Type B pancreatic cell (in vitro differentiated cells): ENCODE measurements around the gene NOTCH1. TPM values are rescaled to one million over a fixed set of nuclear protein-coding genes. Genes with fewer than 3 reads are reported as not detected.
"Not testable (repeated sequence)": the region's sequence is repeated elsewhere in the genome, so short reads cannot be mapped to it uniquely, and the experiment has no call there.

ENCODE experiments used
- DNase-seq: peaks from one replicate; pipeline ENCODE4 v3.0.0; 2021; ENCODE audit warnings: mixed read lengths; ENCODE audit not compliant: unreplicated experiment; ENCODE audit errors: extremely low spot score
- H3K27ac Mint-ChIP-seq: 2 replicates; pipeline ENCODE4 v1.8.0; 2021; ENCODE audit warnings: mild to moderate bottlenecking, mixed read lengths
- H3K27me3 Mint-ChIP-seq: 2 replicates; pipeline ENCODE4 v1.8.0; 2021; ENCODE audit warnings: mixed read lengths
- H3K36me3 Mint-ChIP-seq: 2 replicates; pipeline ENCODE4 v1.8.0; 2021; ENCODE audit warnings: mixed read lengths
- H3K4me1 Mint-ChIP-seq: one replicate; pipeline ENCODE4 v1.8.0; 2021; ENCODE audit warnings: mixed read lengths; ENCODE audit not compliant: unreplicated experiment
- H3K4me3 Mint-ChIP-seq: 2 replicates; pipeline ENCODE4 v1.8.0; 2021; ENCODE audit warnings: mild to moderate bottlenecking, mixed read lengths
- H3K9me3 Mint-ChIP-seq: 2 replicates; pipeline ENCODE4 v1.8.0; 2021; ENCODE audit warnings: mixed read lengths
- total RNA-seq: library from RNA; stranded (reverse); gene quantifications from 2 replicates; pipeline ENCODE4 v1.2.1, GENCODE V29; 2021; ENCODE audit warnings: low replicate concordance
- TF ChIP-seq, protein P1 (sequence below): fragments of 200-600 bp; sonication (generic); conservative IDR thresholded peaks from 2 replicates; pipeline ENCODE4 v1.5.0; 2021; ENCODE audit warnings: antibody characterized with exemption, mild to moderate bottlenecking

Gene NOTCH1
- total RNA-seq, 1 donor from 2014 or later: 53.1 TPM

GRCh38 chr9:136581614-136582447, 36.0 kb upstream of the NOTCH1 start:
- Mint-ChIP-seq H3K4me1 (peaks cover 17% of the 10 kb centered on the region), H3K9me3 (no peaks in the 10 kb centered on the region)
- TF ChIP-seq, protein P1, sequence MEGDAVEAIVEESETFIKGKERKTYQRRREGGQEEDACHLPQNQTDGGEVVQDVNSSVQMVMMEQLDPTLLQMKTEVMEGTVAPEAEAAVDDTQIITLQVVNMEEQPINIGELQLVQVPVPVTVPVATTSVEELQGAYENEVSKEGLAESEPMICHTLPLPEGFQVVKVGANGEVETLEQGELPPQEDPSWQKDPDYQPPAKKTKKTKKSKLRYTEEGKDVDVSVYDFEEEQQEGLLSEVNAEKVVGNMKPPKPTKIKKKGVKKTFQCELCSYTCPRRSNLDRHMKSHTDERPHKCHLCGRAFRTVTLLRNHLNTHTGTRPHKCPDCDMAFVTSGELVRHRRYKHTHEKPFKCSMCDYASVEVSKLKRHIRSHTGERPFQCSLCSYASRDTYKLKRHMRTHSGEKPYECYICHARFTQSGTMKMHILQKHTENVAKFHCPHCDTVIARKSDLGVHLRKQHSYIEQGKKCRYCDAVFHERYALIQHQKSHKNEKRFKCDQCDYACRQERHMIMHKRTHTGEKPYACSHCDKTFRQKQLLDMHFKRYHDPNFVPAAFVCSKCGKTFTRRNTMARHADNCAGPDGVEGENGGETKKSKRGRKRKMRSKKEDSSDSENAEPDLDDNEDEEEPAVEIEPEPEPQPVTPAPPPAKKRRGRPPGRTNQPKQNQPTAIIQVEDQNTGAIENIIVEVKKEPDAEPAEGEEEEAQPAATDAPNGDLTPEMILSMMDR: no peak

DNA sequence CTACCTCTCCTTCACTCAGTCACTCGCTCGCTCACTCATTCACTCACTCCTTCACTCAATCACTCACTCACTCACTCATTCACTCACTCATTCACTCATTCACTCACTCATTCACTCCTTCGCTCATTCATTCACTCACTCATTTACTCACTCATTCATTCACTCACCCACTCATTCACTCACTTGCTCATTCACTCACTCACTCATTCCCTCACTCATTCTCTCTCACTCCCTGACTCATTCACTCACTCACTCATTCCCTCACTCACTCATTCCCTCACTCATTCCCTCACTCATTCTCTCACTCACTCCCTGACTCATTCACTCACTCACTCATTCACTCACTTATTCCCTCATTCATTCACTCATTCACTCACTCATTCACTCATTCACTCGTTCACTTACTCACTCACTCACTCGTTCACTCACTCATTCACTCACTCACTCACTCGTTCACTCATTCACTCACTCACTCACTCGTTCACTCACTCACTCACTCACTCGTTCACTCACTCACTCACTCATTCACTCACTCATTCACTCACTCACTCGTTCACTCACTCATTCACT, 33.9 kb upstream of the NOTCH1 start:
- not testable (repeated sequence) for H3K36me3 Mint-ChIP-seq, H3K27me3 Mint-ChIP-seq, DNase-seq, H3K9me3 Mint-ChIP-seq
- H3K27ac Mint-ChIP-seq: peak overlapping the region; percentile 7
- H3K4me1 Mint-ChIP-seq: peaks cover 13% of the 10 kb centered on the region
- peak overlapping the region; percentile 14 for H3K4me3 Mint-ChIP-seq

More at GRCh38 chr9:136581614-136582447, 36.0 kb upstream of the NOTCH1 start:
- Mint-ChIP-seq H3K4me3 (no peak overlapping the region), H3K36me3 (no peaks in the 10 kb centered on the region), H3K27ac (no peak overlapping the region), H3K27me3 (no peaks in the 10 kb centered on the region)
- no peak for DNase-seq

- DNase-seq: no peak
- H3K4me3 Mint-ChIP-seq: peak overlapping the region; percentile 14
- peak overlapping the region; percentile 7 for H3K27ac Mint-ChIP-seq
- no peaks in the 10 kb centered on the region for H3K9me3 Mint-ChIP-seq
- no peaks in the 10 kb centered on the region for H3K27me3 Mint-ChIP-seq
- peaks cover 13% of the 10 kb centered on the region for H3K4me1 Mint-ChIP-seq
- H3K36me3 Mint-ChIP-seq: no peaks in the 10 kb centered on the region
- TF ChIP-seq, protein P1: no peak
Observed at GRCh38 chr9:136578915-136579649, 33.2 kb upstream of the NOTCH1 start.

DNA sequence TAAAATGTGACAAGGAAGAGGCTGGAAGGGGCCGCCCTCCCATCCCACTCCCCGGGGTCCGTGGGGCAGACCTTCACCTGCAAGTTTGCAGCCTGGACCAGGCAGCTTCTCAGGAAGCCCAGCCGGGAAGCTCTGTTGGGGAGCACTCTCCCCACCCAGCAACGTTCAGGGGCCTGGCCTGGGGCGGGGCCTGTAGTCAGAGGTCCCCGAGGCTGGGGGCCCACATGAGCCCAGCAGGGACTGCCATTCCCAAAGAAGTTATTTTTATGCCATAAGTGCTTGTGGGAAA, 32.7 kb upstream of the NOTCH1 start:
- Mint-ChIP-seq H3K4me1 (peaks cover 13% of the 10 kb centered on the region), H3K27me3 (no peaks in the 10 kb centered on the region), H3K36me3 (no peaks in the 10 kb centered on the region), H3K27ac (no peak overlapping the region), H3K4me3 (no peak overlapping the region), H3K9me3 (no peaks in the 10 kb centered on the region)
- TF ChIP-seq, protein P1: no peak
- no peak for DNase-seq

- H3K27me3 Mint-ChIP-seq: no peaks in the 10 kb centered on the region
- TF ChIP-seq, protein P1: no peak
- no peak overlapping the region for H3K4me3 Mint-ChIP-seq
- no peak for DNase-seq
- H3K36me3 Mint-ChIP-seq: no peaks in the 10 kb centered on the region
- peaks cover 14% of the 10 kb centered on the region for H3K4me1 Mint-ChIP-seq
- H3K9me3 Mint-ChIP-seq: no peaks in the 10 kb centered on the region
- H3K27ac Mint-ChIP-seq: no peak overlapping the region
Observed at GRCh38 chr9:136577941-136578625, 32.2 kb upstream of the NOTCH1 start.
